ENCODE measurements around the gene CMIP.

The CMIP gene

DNA sequence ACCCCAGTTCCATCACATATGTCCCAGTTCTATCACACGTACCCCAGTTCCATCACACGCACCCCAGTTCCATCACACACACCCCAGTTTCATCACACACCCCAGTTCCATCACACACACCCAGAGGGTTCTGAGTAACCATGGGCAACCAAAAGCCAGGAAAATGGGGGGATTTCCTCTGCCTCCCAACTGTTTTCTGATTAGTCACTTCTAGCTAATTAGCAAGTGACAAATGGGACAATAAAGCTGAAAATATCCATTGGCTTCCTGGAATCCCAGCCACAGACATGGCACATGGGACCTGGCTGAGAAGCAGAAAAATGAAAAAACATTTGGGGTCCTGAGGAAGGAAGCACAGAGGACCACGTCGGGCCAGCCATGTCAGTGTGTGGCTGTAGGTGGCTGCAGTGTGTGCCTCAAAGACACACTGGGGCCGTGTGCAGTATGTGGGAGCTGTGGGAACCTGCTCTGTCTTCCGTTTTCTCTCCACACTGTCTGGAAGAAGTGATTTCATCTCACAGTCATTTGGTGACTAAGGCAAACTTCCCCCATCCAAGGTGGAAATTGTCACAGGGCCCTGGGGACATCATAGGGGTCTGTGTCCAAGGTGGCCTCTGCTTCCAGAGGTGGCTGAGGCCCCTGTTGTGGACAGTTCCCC lies 106.7 kb downstream of the CMIP start:
- DNase-seq (ENCODE audit: low read depth in 2 of 2): no peak

- no peak for DNase-seq (ENCODE audit: low read depth in 2 of 2)
Observed at GRCh38 chr16:81551821-81552304, 107.3 kb downstream of the CMIP start.

GRCh38 chr16:81552743-81553079 lies 108.1 kb downstream of the CMIP start:
- no peak for DNase-seq (ENCODE audit: low read depth in 2 of 2)

GRCh38 chr16:81553080-81553813 lies 108.6 kb downstream of the CMIP start:
- no peak for DNase-seq (ENCODE audit: low read depth in 2 of 2)

GRCh38 chr16:81553814-81554675 lies 109.4 kb downstream of the CMIP start:
- DNase-seq (ENCODE audit: low read depth in 2 of 2): no peak

DNA sequence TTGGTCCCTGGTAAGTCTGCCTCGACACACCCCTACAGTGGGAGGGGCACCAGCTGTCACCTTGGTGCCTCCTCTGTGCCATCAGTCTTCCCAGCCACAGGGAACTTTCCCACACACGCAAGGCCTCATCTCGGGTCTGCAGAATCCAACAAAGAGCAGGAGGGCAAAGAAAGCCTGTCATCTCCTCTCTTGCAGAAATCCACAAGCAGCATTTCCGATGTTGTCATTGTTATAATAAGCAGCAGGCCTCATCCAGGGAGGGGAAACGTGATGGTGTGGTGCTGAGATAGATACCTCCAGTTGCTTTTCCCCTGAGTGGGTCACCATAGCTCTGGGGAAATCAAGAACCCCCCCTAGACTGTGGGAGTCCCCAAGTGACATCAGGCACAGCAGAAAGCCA lies 110.4 kb downstream of the CMIP start:
- DNase-seq (ENCODE audit: low read depth in 2 of 2): no peak

GRCh38 chr16:81555660-81556059 lies 111.1 kb downstream of the CMIP start:
- no peak for DNase-seq (ENCODE audit: low read depth in 2 of 2)

DNA sequence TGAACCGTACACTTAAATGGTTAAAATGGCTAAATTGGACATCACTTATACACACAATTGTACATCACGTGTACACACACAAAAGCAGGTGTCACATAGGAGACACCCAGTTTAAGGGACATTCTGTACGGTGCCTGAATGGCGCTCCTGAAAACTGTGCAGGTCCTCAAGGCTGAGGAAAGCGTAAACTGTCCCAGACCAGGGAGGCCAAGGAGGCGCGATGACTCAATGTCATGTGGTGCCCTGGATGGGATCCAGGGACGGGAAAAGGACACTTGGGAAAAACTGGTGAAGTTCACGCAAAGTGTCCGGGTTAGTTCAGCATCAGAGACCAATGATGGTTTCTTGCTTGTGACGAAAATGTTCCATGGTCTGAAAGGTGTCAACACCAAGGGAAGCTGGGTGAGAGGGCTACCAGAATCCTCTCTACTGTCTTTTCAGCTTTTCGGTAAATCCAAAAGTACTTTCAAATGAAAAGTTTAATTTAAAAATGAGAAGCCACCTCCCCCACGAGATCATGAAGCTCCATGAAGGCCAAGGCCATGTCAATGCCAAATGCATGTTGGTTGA lies 112.2 kb downstream of the CMIP start:
- DNase-seq (ENCODE audit: low read depth in 2 of 2): no peak

GRCh38 chr16:81558077-81558443 lies 113.5 kb downstream of the CMIP start:
- no peak for DNase-seq (ENCODE audit: low read depth in 2 of 2)

GRCh38 chr16:81558444-81559175 lies 114.0 kb downstream of the CMIP start:
- DNase-seq (ENCODE audit: low read depth in 2 of 2): no peak

- no peak for DNase-seq (ENCODE audit: low read depth in 2 of 2)
Observed at GRCh38 chr16:81560979-81561657, 116.5 kb downstream of the CMIP start.

DNA sequence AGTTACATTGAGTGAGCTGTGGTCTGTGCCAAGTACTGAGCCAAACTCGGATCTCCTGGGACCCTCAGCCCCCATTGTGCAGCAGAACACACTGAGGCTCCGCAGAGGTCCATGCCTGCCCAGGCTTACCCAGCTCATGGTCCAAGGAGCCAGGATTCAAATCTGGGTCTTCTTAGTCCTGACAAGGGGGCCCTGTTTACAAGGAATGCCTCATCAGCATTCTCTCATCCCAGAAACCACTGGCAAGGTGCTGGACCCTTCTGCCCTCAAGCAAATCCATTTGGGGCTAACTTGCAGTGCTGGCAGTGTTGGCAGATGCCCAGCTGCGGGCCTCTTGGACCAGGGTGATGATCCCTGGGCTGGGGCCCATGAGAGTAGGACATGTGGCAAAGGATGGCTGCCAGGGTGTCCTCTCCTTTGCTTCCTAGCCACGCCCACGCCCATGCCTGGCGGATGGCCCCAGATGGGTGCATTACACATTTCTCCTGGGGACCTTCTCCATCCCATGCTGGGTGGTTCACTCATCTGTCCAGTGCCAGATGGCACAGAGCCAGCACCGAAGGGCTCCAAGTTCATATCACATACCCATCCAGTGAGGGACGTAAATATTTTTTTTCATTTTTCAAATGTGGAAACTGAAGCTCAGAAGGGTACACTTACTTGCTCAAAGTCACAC lies 117.7 kb downstream of the CMIP start:
- no peak for DNase-seq (ENCODE audit: low read depth in 2 of 2)

GRCh38 chr16:81562926-81563325 lies 118.3 kb downstream of the CMIP start:
- DNase-seq (ENCODE audit: low read depth in 2 of 2): no peak

DNA sequence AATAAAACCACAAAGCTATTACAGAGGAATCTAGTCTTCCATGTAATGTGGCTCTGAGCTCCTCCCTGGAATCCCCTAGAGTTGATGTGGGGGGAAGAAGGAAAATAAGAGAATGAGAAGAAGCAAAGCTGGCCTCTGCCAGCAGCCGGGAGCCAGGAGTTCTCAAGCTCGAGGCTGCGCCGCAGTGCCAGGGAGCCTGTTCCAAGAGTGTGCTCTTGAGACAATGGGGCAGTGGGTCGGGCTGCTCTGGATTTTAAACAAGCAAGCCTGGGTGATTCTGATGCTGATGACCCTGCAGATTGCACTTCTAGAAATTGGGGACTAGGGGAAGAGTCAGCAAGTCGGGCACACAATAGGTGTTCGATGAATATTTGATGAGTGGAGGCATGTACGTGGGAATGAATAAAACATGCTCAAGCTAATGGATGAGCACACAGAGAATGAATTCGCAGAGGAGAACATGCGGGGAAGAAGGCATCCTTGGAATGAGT lies 119.9 kb downstream of the CMIP start:
- no peak for DNase-seq (ENCODE audit: low read depth in 2 of 2)

- no peak for DNase-seq (ENCODE audit: low read depth in 2 of 2)
Observed at GRCh38 chr16:81565321-81566028, 120.9 kb downstream of the CMIP start.

GRCh38 chr16:81566086-81567007 lies 121.7 kb downstream of the CMIP start:
- no peak for DNase-seq (ENCODE audit: low read depth in 2 of 2)

- no peak for DNase-seq (ENCODE audit: low read depth in 2 of 2)
Observed at GRCh38 chr16:81567087-81567486, 122.5 kb downstream of the CMIP start.

DNA sequence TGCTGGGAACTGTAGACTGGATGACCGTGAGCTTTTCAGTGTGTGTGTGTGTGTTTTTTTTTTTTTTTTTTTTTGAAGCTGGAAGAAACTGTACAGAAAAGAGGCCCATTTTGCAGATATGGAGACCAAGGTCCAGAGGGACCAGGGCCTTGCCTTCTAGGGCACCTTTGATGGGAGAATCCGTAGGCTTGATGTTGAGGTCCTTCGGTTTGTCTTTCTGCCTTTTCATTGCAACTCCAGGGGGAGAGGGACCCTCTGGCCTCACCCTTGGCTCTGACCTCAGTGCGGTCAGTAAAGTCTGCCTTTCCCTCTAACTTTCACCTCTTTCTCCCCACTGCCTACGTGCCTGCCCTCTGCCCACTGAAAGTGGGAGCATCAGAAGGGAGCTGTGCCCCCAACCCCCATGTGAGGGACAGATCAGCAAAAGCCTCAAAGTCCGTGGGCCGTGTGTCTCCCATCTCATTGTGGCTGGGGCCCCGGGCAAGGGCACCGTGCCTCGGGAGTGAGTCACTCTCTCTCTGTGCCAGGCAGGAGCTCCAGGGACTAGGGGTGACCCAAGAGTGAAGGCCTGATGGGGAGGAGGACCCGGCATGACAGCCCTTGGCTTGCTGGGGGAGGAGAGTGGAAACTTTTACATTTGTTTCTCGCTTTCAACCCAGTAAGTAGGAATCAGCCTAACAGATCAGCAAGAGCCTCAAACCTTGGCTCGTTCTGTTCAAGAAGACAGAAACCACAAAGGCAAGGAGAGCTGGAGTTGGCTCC lies 123.6 kb downstream of the CMIP start:
- peak; percentile 46 to 72 for DNase-seq (ENCODE audit: low read depth in 2 of 2)
